ENCODE results near the gene PGF.
A peak's percentile ranks its signal among the peaks of the same experiment; 100 is the strongest.

Gene PGF

GRCh38 chr14:74974364-74975058 lies 19.1 kb upstream of the PGF start:
- peaks cover 19% of the 10 kb centered on the region for H3K4me1 Mint-ChIP-seq (ENCODE audit: low read depth)
- peak overlapping the region; percentile 76 for H3K27ac Mint-ChIP-seq
- no peaks in the 10 kb centered on the region for H3K36me3 Mint-ChIP-seq (ENCODE audit: low read depth)
- H3K27me3 Mint-ChIP-seq, result peaks cover 1% of the 10 kb centered on the region
- no peak overlapping the region for H3K4me3 Mint-ChIP-seq
- intact Hi-C loops (cut with micrococcal nuclease), result no loop called here
- H3K9me3 Mint-ChIP-seq, result no peaks in the 10 kb centered on the region

GRCh38 chr14:74973905-74974363 lies 18.5 kb upstream of the PGF start:
- Mint-ChIP-seq H3K4me1 (ENCODE audit: low read depth) (peaks cover 19% of the 10 kb centered on the region), H3K4me3 (no peak overlapping the region), H3K9me3 (no peaks in the 10 kb centered on the region), H3K27ac (peak overlapping the region; percentile 76), H3K27me3 (peaks cover 1% of the 10 kb centered on the region), H3K36me3 (ENCODE audit: low read depth) (no peaks in the 10 kb centered on the region)
- intact Hi-C loops (cut with micrococcal nuclease), result no loop called here

DNA sequence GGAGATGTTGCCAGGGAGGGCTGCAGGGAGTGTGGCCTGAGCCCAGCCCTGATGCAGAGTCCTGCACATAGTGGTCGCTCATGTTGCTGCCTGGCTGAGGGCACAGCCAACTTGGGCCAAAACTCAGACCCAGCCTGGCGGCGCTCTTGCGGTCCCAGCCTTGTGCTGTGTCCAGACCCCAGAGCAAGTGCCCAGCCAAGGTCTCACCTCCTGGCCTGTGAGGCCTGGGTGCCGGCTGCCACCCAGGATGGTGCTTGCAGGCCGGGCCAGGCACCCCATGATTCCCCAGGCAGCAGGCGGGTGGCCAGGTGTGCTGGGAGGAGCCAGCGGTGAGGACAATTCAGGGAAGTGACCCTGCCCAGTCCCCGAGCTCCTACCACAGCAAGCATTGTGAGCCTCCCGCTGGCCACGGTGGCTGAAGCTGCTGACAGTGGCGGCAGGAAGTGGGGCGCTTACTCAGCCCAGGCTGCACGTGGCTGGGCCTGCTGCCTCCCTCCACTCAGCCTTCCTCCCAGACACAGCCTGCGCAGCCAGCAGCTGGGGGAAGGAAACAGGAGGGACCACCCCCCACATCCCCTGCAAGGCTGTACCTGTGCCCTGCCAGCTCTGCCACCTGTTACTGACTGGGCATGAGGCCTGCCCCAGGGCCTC lies 17.7 kb upstream of the PGF start:
- Mint-ChIP-seq H3K4me1 (ENCODE audit: low read depth) (peaks cover 19% of the 10 kb centered on the region), H3K36me3 (ENCODE audit: low read depth) (no peaks in the 10 kb centered on the region), H3K27ac (peak overlapping the region; percentile 76), H3K4me3 (no peak overlapping the region), H3K27me3 (peaks cover 1% of the 10 kb centered on the region), H3K9me3 (no peaks in the 10 kb centered on the region)
- intact Hi-C loops (cut with micrococcal nuclease), result no loop called here

DNA sequence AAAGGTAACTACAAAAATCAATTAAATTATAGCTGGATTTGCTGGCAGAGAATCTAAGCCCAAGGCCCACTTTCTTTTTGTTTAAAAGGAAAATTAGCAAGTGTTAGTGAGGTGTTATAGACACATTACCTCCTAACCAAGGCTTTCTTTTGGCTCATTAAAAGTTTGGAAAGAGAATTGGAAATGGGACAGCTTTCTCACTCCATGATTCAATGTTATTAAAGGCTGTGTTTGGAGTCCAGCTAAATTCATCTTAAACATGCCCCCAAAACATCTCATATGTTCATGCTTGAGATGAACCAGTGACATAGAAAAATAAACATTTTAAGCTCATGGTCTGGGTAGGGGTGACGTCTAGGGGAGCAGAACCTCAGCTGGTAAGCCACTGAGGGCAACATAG lies 13.4 kb upstream of the PGF start:
- Mint-ChIP-seq H3K4me1 (ENCODE audit: low read depth) (peaks cover 21% of the 10 kb centered on the region), H3K27me3 (peaks cover 4% of the 10 kb centered on the region), H3K9me3 (no peaks in the 10 kb centered on the region), H3K36me3 (ENCODE audit: low read depth) (no peaks in the 10 kb centered on the region), H3K4me3 (no peak overlapping the region), H3K27ac (no peak overlapping the region)
- intact Hi-C loops (cut with micrococcal nuclease), result no loop called here

DNA sequence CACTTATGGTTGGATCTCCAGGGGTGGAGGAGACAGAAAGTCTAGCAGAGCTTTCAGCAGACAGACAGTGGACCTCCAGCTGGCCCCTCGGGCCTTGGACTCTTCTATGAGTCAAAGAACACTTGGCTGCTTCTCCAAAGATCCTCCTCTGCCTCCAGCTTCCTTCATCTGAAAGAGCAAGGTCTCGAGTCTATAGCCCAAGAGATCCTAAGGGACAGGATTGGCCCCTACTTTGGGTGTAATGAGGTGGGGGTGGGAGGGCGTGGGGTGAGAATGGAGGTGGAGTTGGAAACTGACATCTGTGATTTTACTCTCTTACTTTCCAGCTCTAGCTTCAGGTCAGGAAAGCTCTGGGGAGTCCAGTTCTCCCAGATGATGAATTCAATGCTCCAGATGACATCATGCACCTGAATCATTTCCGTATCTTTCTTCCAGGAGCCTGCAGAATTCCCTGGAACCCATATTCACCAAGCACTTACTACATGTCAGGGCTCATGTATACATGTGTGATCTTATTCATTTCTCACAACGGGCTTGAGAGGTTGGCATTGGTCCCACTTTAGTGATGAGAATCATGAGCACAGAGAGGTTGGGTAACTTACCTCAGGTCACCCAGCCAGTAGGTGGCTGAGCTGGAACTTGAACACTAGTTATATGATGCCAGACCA lies 10.2 kb upstream of the PGF start:
- Mint-ChIP-seq H3K4me1 (ENCODE audit: low read depth) (peaks cover 38% of the 10 kb centered on the region), H3K4me3 (no peak overlapping the region), H3K36me3 (ENCODE audit: low read depth) (no peaks in the 10 kb centered on the region), H3K27me3 (peaks cover 4% of the 10 kb centered on the region), H3K27ac (no peak overlapping the region), H3K9me3 (no peaks in the 10 kb centered on the region)
- intact Hi-C loops (cut with micrococcal nuclease), result no loop called here

DNA sequence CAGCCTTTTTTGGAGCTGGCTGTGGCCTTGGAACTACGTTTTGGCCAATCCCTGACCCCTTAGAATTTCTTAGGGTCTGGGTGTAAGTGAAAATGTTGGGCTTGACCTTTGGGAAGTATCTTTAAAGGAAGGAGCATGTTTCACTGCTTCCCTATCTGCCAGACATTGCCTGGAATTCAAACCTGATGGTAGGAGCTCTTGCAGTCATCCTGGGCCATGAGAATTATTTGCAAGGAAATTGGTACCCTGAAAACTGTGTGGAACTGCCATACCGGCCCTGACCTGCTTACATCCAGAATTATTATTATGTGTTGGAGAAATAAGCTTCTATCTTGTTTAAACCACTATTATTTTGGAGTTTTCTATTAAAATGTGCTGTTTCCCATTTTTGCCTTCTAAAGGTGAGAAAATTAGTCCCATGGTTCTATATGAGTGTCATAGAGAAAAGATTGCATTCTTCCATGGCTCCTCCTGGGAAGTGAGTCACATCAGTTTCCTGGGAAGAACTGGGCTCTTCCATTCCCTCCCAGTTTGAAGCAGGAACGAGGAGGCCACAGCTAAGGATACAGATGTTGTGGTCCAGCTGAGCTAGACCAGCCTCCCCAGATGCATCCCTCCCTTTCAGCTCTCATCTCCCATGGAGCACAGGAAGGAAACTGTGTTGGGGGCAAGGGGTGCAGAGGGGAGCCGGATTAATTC lies 9.5 kb upstream of the PGF start:
- Mint-ChIP-seq H3K27me3 (peaks cover 4% of the 10 kb centered on the region), H3K36me3 (ENCODE audit: low read depth) (no peaks in the 10 kb centered on the region), H3K9me3 (no peaks in the 10 kb centered on the region), H3K4me1 (ENCODE audit: low read depth) (peaks cover 45% of the 10 kb centered on the region), H3K4me3 (no peak overlapping the region), H3K27ac (no peak overlapping the region)
- intact Hi-C loops (cut with micrococcal nuclease), result no loop called here

GRCh38 chr14:74963705-74964271 lies 8.4 kb upstream of the PGF start:
- intact Hi-C loops (cut with micrococcal nuclease), result loop anchor here (2.0 kb wide), 1 partner anchor 39 kb away; the partner anchor contains the start of gene EIF2B2
- no peaks in the 10 kb centered on the region for H3K9me3 Mint-ChIP-seq
- peak overlapping the region; percentile 86 for H3K27ac Mint-ChIP-seq
- peaks cover 54% of the 10 kb centered on the region for H3K4me1 Mint-ChIP-seq (ENCODE audit: low read depth)
- H3K36me3 Mint-ChIP-seq (ENCODE audit: low read depth), result no peaks in the 10 kb centered on the region
- H3K4me3 Mint-ChIP-seq, result no peak overlapping the region
- peaks cover 4% of the 10 kb centered on the region for H3K27me3 Mint-ChIP-seq

DNA sequence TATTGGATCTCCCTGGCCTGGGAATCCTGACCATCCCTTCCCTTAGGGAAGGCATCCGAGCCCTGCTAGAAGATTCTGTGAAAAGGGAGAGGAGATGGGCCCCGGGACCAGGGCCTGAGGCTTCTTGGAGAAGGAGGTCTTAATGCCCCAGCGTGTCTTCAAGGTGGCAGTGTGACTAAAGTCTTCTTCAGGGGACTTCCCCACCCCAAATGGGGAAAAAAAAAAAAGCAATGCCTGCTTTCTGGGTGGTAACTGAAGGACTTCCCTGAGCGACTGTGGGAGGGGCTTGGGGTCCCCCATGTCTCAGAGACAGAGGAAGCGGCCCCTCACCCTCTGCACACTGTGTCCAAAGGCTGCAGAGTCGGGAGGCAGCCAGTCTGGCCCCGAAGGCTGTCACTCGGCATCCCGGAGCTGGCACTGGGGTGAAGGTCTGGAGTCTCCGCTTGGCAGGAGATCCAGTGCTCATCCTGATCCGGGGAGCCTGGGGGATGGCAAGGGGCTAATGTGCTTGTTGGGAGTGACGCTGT lies 7.8 kb upstream of the PGF start:
- Mint-ChIP-seq H3K4me3 (no peak overlapping the region), H3K27me3 (peaks cover 4% of the 10 kb centered on the region), H3K9me3 (no peaks in the 10 kb centered on the region), H3K36me3 (ENCODE audit: low read depth) (no peaks in the 10 kb centered on the region), H3K4me1 (ENCODE audit: low read depth) (peaks cover 54% of the 10 kb centered on the region), H3K27ac (peak overlapping the region; percentile 86)
- intact Hi-C loops (cut with micrococcal nuclease), result loop anchor here (2.0 kb wide), 1 partner anchor 40 kb away; the partner anchor contains the start of gene EIF2B2

DNA sequence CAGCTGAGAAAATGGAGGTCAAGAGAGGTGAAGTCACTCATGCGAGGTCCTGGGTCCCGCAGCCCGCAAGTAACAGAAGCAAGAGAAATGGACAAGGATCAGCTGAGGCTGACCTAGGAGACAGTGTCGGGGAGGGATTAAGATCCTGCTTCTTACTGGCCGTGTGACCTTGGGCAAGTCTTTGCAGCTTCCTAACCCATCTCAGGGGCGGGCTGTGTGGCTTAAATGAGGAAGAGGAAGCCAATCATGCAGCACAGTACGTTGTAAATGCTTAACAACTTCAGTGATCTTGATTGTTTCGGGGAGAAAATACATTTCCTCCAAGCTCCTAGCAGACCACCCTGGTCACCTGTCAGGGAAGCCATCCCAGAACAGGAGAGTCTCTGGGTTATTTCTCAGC lies 7.1 kb upstream of the PGF start:
- intact Hi-C loops (cut with micrococcal nuclease), result loop anchor here (2.0 kb wide), 1 partner anchor 40 kb away; the partner anchor contains the start of gene EIF2B2
- Mint-ChIP-seq H3K36me3 (ENCODE audit: low read depth) (no peaks in the 10 kb centered on the region), H3K4me3 (peak overlapping the region; percentile 54), H3K27ac (peak overlapping the region; percentile 86), H3K4me1 (ENCODE audit: low read depth) (peaks cover 54% of the 10 kb centered on the region), H3K27me3 (peaks cover 7% of the 10 kb centered on the region), H3K9me3 (no peaks in the 10 kb centered on the region)

GRCh38 chr14:74962046-74962445 lies 6.6 kb upstream of the PGF start:
- Mint-ChIP-seq H3K9me3 (no peaks in the 10 kb centered on the region), H3K27ac (peak overlapping the region; percentile 86), H3K36me3 (ENCODE audit: low read depth) (no peaks in the 10 kb centered on the region), H3K27me3 (peaks cover 9% of the 10 kb centered on the region), H3K4me1 (ENCODE audit: low read depth) (peaks cover 54% of the 10 kb centered on the region), H3K4me3 (peak overlapping the region; percentile 54)
- intact Hi-C loops (cut with micrococcal nuclease), result loop anchor here (2.0 kb wide), 1 partner anchor 41 kb away; the partner anchor contains the start of gene EIF2B2

GRCh38 chr14:74961238-74961911 lies 6.0 kb upstream of the PGF start:
- H3K27ac Mint-ChIP-seq, result peak overlapping the region; percentile 86
- intact Hi-C loops (cut with micrococcal nuclease), result no loop called here
- no peaks in the 10 kb centered on the region for H3K36me3 Mint-ChIP-seq (ENCODE audit: low read depth)
- peaks cover 54% of the 10 kb centered on the region for H3K4me1 Mint-ChIP-seq (ENCODE audit: low read depth)
- H3K4me3 Mint-ChIP-seq, result no peak overlapping the region
- H3K27me3 Mint-ChIP-seq, result peaks cover 15% of the 10 kb centered on the region
- H3K9me3 Mint-ChIP-seq, result no peaks in the 10 kb centered on the region

DNA sequence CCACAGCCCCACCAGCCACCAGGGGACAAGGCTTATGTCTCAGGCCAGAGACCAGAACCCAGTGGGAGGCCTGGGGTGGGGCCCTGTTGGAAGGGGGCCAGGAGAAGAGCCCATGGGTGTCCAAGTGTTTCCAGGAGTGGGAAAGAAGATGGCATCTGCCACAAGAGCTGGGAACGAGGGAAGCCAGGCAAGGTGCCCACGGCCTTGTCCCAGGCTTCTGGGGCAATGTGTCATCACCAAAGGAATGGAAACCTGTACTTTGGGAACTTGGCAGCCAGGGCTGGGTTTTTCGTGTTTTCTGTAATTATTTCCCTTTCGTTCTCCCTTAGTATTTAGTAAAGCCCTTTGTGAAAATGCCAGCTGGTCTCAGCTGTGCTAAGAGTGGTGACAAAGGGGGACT lies 5.3 kb upstream of the PGF start:
- Mint-ChIP-seq H3K9me3 (no peaks in the 10 kb centered on the region), H3K36me3 (ENCODE audit: low read depth) (no peaks in the 10 kb centered on the region), H3K4me3 (no peak overlapping the region), H3K27ac (no peak overlapping the region), H3K27me3 (peaks cover 21% of the 10 kb centered on the region), H3K4me1 (ENCODE audit: low read depth) (peaks cover 54% of the 10 kb centered on the region)
- intact Hi-C loops (cut with micrococcal nuclease), result no loop called here
